Measurements from ENCODE around the gene SCGB3A2. TPM values are rescaled to one million over a fixed set of nuclear protein-coding genes. Genes with fewer than 3 reads are reported as not detected.

The SCGB3A2 gene
- not detected in 2 replicates for polyA plus RNA-seq (2012; rRNA removed)
- polyA plus RNA-seq (2012; cell fraction: cytosol; rRNA removed): not detected in 2 replicates
- not detected in 2 replicates for polyA plus RNA-seq (2012; cell fraction: nucleus; rRNA removed)

- Histone ChIP-seq H3K9me2 (no peaks in the 10 kb centered on the region), H4K20me1 (ENCODE audit: insufficient read depth) (no peaks in the 10 kb centered on the region), H3K27ac (ENCODE audit: low read depth in 2 of 2, low read length in 1 of 2) (no peak within 1 kb of the TSS), H3K4me3 (ENCODE audit: low read depth in 2 of 2, low read length in 1 of 2) (no peak within 1 kb of the TSS), H3K4me1 (ENCODE audit: control insufficient read depth in 1 of 2, insufficient read depth in 2 of 2, low read depth in 1 of 2, low read length in 1 of 2) (no peaks in the 10 kb centered on the region), H3K79me2 (ENCODE audit: insufficient read depth) (no peaks in the 10 kb centered on the region), H3F3A (replicated peaks; ENCODE audit: insufficient read depth) (no peaks in the 10 kb centered on the region), H3K9ac (no peak within 1 kb of the TSS), H2AFZ (ENCODE audit: low read depth) (no peak within 1 kb of the TSS), H3K9me3 (no peaks in the 10 kb centered on the region), H3K27me3 (ENCODE audit: insufficient read depth) (no peaks in the 10 kb centered on the region), H3K4me2 (no peak within 1 kb of the TSS), H3K36me3 (replicated peaks in 1 of 2; ENCODE audit: control insufficient read depth in 1 of 2, insufficient read depth in 2 of 2, low read length in 1 of 2) (no peaks in the 10 kb centered on the region)
- 9% methylated on average over 2 of the region's 2 CpGs for WGBS (ENCODE audit: low lambda C conversion rate)
- POLR2A ChIA-PET: no interaction called here
- DNase-seq: no peak
- TF ChIP-seq RFX5 (IDR thresholded peaks at IDR 0.05; ENCODE audit: low read length) (no peak), REST (IDR thresholded peaks at IDR 0.05; ENCODE audit: low read depth, low read length) (no peak), ZBTB33 (IDR thresholded peaks at IDR 0.05; ENCODE audit: borderline replicate concordance, low read depth) (no peak), FOXJ3 (CRISPR knock-in tag; IDR thresholded peaks at IDR 0.05) (no peak), EP300 (IDR thresholded peaks at IDR 0.05; ENCODE audit: borderline replicate concordance in 1 of 2, low read depth in 1 of 2, low read length in 1 of 2) (no peak), MAX (IDR thresholded peaks at IDR 0.05; ENCODE audit: low read depth) (no peak), TEAD4 (IDR thresholded peaks at IDR 0.05; ENCODE audit: borderline replicate concordance, insufficient read depth) (no peak), GATA2 (CRISPR knock-in tag; IDR thresholded peaks at IDR 0.05) (no peak), YY1 (IDR thresholded peaks at IDR 0.05; ENCODE audit: low read depth) (no peak), CHD2 (IDR thresholded peaks at IDR 0.05; ENCODE audit: low read length, partially characterized antibody) (no peak)
- TF ChIP-seq, protein P1, sequence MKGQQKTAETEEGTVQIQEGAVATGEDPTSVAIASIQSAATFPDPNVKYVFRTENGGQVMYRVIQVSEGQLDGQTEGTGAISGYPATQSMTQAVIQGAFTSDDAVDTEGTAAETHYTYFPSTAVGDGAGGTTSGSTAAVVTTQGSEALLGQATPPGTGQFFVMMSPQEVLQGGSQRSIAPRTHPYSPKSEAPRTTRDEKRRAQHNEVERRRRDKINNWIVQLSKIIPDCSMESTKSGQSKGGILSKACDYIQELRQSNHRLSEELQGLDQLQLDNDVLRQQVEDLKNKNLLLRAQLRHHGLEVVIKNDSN (IDR thresholded peaks at IDR 0.05; ENCODE audit: borderline replicate concordance, low read depth): no peak
- CTCF ChIA-PET: interaction anchor here (1.2 to 1.9 kb wide), 3 partner anchors 9 to 57 kb away, joined by 3 to 10 read pairs (median 8); no protein-coding TSS in a partner anchor
Observed at GRCh38 chr5:147878066-147878759, at the start of gene SCGB3A2. TSS of gene SCGB3A2 (plus strand) at chr5:147878711. CDS start at chr5:147878804, 93 bp downstream.

Measured in SK-N-SH (cell line).